H9 (cell line): ENCODE data around the gene HOXA7. TPM values are rescaled to one million over a fixed set of nuclear protein-coding genes. Genes with fewer than 3 reads are reported as not detected.

ENCODE experiments used
- DNase-seq: peaks from one replicate; pipeline ENCODE4 v3.0.0-alpha.2; 2017
- H2AFZ ChIP-seq: one replicate; pipeline ENCODE4 v1.6.1; 2013; ENCODE audit warnings: mild to moderate bottlenecking, low read length, control low read depth, moderate library complexity
- H2AK5ac ChIP-seq: 2 replicates; pipeline ENCODE4 v1.6.1; 2013; ENCODE audit warnings: low read length, control low read depth, mixed read lengths; ENCODE audit not compliant: insufficient read length
- H2BK120ac ChIP-seq: one replicate; pipeline ENCODE4 v1.6.1; 2013; ENCODE audit warnings: low read depth, mild to moderate bottlenecking, low read length, control low read depth, inconsistent platforms; ENCODE audit not compliant: poor library complexity, severe bottlenecking
- H2BK12ac ChIP-seq: 2 replicates; pipeline ENCODE4 v1.6.1; 2013; ENCODE audit warnings: low read length, control low read depth, mixed read lengths, low read depth; ENCODE audit not compliant: insufficient read length
- H2BK15ac ChIP-seq: 2 replicates; pipeline ENCODE4 v1.6.1; 2013; ENCODE audit warnings: low read depth, low read length, control low read depth
- H2BK20ac ChIP-seq: one replicate; pipeline ENCODE4 v1.6.1; 2013; ENCODE audit warnings: low read depth, mild to moderate bottlenecking, low read length, control low read depth, inconsistent platforms; ENCODE audit not compliant: poor library complexity, severe bottlenecking
- H2BK5ac ChIP-seq: 2 replicates; pipeline ENCODE4 v1.6.1; 2013; ENCODE audit warnings: low read length, control low read depth, mixed read lengths; ENCODE audit not compliant: insufficient read length
- H3K14ac ChIP-seq: 2 replicates; pipeline ENCODE4 v1.6.1; 2013; ENCODE audit warnings: low read length, control low read depth; ENCODE audit not compliant: insufficient read depth
- H3K18ac ChIP-seq: 2 replicates; pipeline ENCODE4 v1.6.1; 2013; ENCODE audit warnings: low read depth, mild to moderate bottlenecking, mixed read lengths, low read length, control low read depth; ENCODE audit not compliant: insufficient read length
- H3K23ac ChIP-seq: 2 replicates; pipeline ENCODE4 v1.6.1; 2013; ENCODE audit warnings: low read length, control low read depth, mixed read lengths, low read depth; ENCODE audit not compliant: insufficient read length
- H3K23me2 ChIP-seq: 2 replicates; pipeline ENCODE4 v1.6.1; 2013; ENCODE audit warnings: low read depth, mild to moderate bottlenecking, mixed read lengths, low read length, control low read depth; ENCODE audit not compliant: insufficient read length, poor library complexity, severe bottlenecking
- H3K27ac ChIP-seq: 2 replicates; pipeline ENCODE4 v1.5.1; 2013; ENCODE audit warnings: low read length, control low read depth, mixed read lengths, low read depth; ENCODE audit not compliant: insufficient read length
- H3K27me3 ChIP-seq: 2 replicates; pipeline ENCODE4 v1.6.1; 2013; ENCODE audit warnings: low read length, control low read depth, inconsistent platforms; ENCODE audit not compliant: insufficient read depth
- H3K4ac ChIP-seq: 2 replicates; pipeline ENCODE4 v1.6.1; 2013; ENCODE audit warnings: low read depth, mild to moderate bottlenecking, control low read depth, inconsistent platforms, low read length, moderate library complexity
- H3K4me1 ChIP-seq: 2 replicates; pipeline ENCODE4 v1.6.1; 2013; ENCODE audit warnings: low read length, control low read depth, inconsistent platforms; ENCODE audit not compliant: insufficient read depth
- H3K4me2 ChIP-seq: 2 replicates; pipeline ENCODE4 v1.6.1; 2013; ENCODE audit warnings: low read length, control low read depth, mixed read lengths; ENCODE audit not compliant: insufficient read length, insufficient read depth
- H3K56ac ChIP-seq: 2 replicates; pipeline ENCODE4 v1.6.1; 2013; ENCODE audit warnings: low read depth, mild to moderate bottlenecking, mixed read lengths, low read length, control low read depth; ENCODE audit not compliant: insufficient read length
- H3K79me1 ChIP-seq: 2 replicates; pipeline ENCODE4 v1.6.1; 2013; ENCODE audit warnings: low read depth, mild to moderate bottlenecking, moderate library complexity, low read length, control low read depth, inconsistent platforms; ENCODE audit not compliant: insufficient read depth, poor library complexity, severe bottlenecking
- H3K79me2 ChIP-seq: 2 replicates; pipeline ENCODE4 v1.6.1; 2013; ENCODE audit warnings: low read length, control low read depth, inconsistent platforms; ENCODE audit not compliant: insufficient read depth
- H3K9ac ChIP-seq: 2 replicates; pipeline ENCODE4 v1.6.1; 2013; ENCODE audit warnings: low read length, control low read depth, mixed read lengths; ENCODE audit not compliant: insufficient read length; ENCODE audit errors: extremely low read depth
- H3K9me3 ChIP-seq: one replicate; pipeline ENCODE4 v1.6.1; 2013; ENCODE audit warnings: low read depth, low read length, inconsistent platforms; ENCODE audit not compliant: control insufficient read depth
- H3T11ph ChIP-seq: one replicate; pipeline ENCODE4 v1.6.1; 2013; ENCODE audit warnings: mild to moderate bottlenecking, low read length, control low read depth, inconsistent platforms
- H4K20me1 ChIP-seq: one replicate; pipeline ENCODE4 v1.6.1; 2013; ENCODE audit not compliant: control insufficient read depth, insufficient read length, insufficient read depth
- H4K5ac ChIP-seq: 2 replicates; pipeline ENCODE4 v1.6.1; 2013; ENCODE audit warnings: low read depth, mild to moderate bottlenecking, mixed read lengths, low read length, control low read depth; ENCODE audit not compliant: insufficient read length
- H4K8ac ChIP-seq: replicated peaks from 2 replicates; pipeline ENCODE4 v1.6.1; 2013; ENCODE audit warnings: low read length, control low read depth, mixed read lengths, low read depth; ENCODE audit not compliant: insufficient read length
- H4K91ac ChIP-seq: 2 replicates; pipeline ENCODE4 v1.6.1; 2013; ENCODE audit warnings: low read depth, mild to moderate bottlenecking, moderate library complexity, mixed read lengths, low read length, control low read depth; ENCODE audit not compliant: insufficient read length
- H3K27ac Mint-ChIP-seq, 3 experiments: 2 replicates in 2 of 3; 3 replicates in 1 of 3; pipeline ENCODE4 v1.8.0; 2020 to 2021; ENCODE audit warnings: mixed read lengths in 3 of 3, mild to moderate bottlenecking in 1 of 3, moderate library complexity in 1 of 3
- H3K27me3 Mint-ChIP-seq: 2 replicates; pipeline ENCODE4 v1.8.0; 2021; ENCODE audit warnings: low read depth, mild to moderate bottlenecking, moderate library complexity, mixed read lengths
- H3K36me3 Mint-ChIP-seq, 3 experiments: 2 replicates in 2 of 3; 3 replicates in 1 of 3; pipeline ENCODE4 v1.8.0; 2020 to 2021; ENCODE audit warnings: low read depth in 3 of 3, mixed read lengths in 3 of 3; ENCODE audit not compliant: insufficient read depth in 1 of 3
- H3K4me1 Mint-ChIP-seq, 2 experiments: 2 replicates each; pipeline ENCODE4 v1.8.0; 2020; ENCODE audit warnings: mixed read lengths in 2 of 2
- H3K4me3 Mint-ChIP-seq, 2 experiments: 2 replicates in 1 of 2; 3 replicates in 1 of 2; pipeline ENCODE4 v1.8.0; 2020 to 2021; ENCODE audit warnings: mild to moderate bottlenecking in 2 of 2, mixed read lengths in 2 of 2, moderate library complexity in 1 of 2
- H3K9me3 Mint-ChIP-seq, 2 experiments: 2 replicates in 1 of 2; 3 replicates in 1 of 2; pipeline ENCODE4 v1.8.0; 2020; ENCODE audit warnings: mild to moderate bottlenecking in 2 of 2, mixed read lengths in 2 of 2, moderate library complexity in 1 of 2
- CTCF ChIP-seq: fragments of 200-600 bp; sonication (generic); conservative IDR thresholded peaks from 3 replicates; pipeline ENCODE4 v1.8.0; 2021; ENCODE audit warnings: antibody characterized with exemption, mild to moderate bottlenecking
- WGBS: extraction: QIAGEN DNeasy Blood & Tissue Kit; methylation state at CpG from one replicate; pipeline ENCODE4 v1.1.7; 2013; ENCODE audit warnings: missing lambda C conversion rate, low lambda C conversion rate, mixed read lengths; ENCODE audit not compliant: insufficient read length; ENCODE audit errors: extremely low coverage; 5-methylcytosine and 5-hydroxymethylcytosine counted together
- total RNA-seq: library from RNA; stranded (reverse); gene quantifications from 2 replicates; pipeline ENCODE4 v1.2.1, GENCODE V29; 2021

Gene HOXA7
- total RNA-seq, 1 experiment from 2014 or later, result not detected

- DNase-seq, result no peak
- Histone ChIP-seq H3K4me2 (no peak overlapping the region), H4K91ac (no peak overlapping the region), H3K23ac (no peak overlapping the region), H3K56ac (no peak overlapping the region), H3K79me1 (no peaks in the 10 kb centered on the region), H2BK15ac (no peak overlapping the region), H3K18ac (no peak overlapping the region), H3K23me2 (peaks cover 10% of the 10 kb centered on the region), H2BK5ac (no peak overlapping the region), H3K27ac (no peak overlapping the region), H2BK120ac (no peak overlapping the region), H3T11ph (no peak overlapping the region), H2BK20ac (no peak overlapping the region), H2AK5ac (no peak overlapping the region), H2BK12ac (no peak overlapping the region), H3K79me2 (no peaks in the 10 kb centered on the region), H3K27me3 (peaks cover 98% of the 10 kb centered on the region), H3K9me3 (no peaks in the 10 kb centered on the region), H3K14ac (no peak overlapping the region), H3K9ac (no peak overlapping the region), H3K4ac (no peak overlapping the region), H4K20me1 (no peaks in the 10 kb centered on the region), H2AFZ (no peak overlapping the region), H4K8ac (no peak overlapping the region), H3K4me1 (no peaks in the 10 kb centered on the region), H4K5ac (no peak overlapping the region)
- Mint-ChIP-seq H3K27me3 (peaks cover 100% of the 10 kb centered on the region), H3K9me3 (peaks cover 0 to 21% of the 10 kb centered on the region in 2 experiments), H3K27ac (no peak overlapping the region), H3K36me3 (no peaks in the 10 kb centered on the region; a peak in 1 of 7 replicates), H3K4me3 (no peak overlapping the region; a peak in 1 of 5 replicates), H3K4me1 (peaks cover 7 to 13% of the 10 kb centered on the region in 2 experiments)
- WGBS, result no CpG with 5 or more reads among the region's 11 CpGs
- no peak for TF ChIP-seq CTCF
Observed at GRCh38 chr7:27138985-27139333, 17.5 kb downstream of the HOXA7 start.
